ENCODE results near the gene VPS18. TPM values are rescaled to one million over a fixed set of nuclear protein-coding genes. Genes with fewer than 3 reads are reported as not detected.

VPS18 gene
- polyA plus RNA-seq, 10 donors = 7.8 to 12.4 (median 9.3) TPM

DNA sequence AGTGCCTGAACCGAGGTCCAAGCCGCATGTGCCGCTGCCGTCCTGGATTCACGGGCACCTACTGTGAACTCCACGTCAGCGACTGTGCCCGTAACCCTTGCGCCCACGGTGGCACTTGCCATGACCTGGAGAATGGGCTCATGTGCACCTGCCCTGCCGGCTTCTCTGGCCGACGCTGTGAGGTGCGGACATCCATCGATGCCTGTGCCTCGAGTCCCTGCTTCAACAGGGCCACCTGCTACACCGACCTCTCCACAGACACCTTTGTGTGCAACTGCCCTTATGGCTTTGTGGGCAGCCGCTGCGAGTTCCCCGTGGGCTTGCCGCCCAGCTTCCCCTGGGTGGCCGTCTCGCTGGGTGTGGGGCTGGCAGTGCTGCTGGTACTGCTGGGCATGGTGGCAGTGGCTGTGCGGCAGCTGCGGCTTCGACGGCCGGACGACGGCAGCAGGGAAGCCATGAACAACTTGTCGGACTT, 42.0 kb downstream of the VPS18 start:
- no peak for DNase-seq

DNA sequence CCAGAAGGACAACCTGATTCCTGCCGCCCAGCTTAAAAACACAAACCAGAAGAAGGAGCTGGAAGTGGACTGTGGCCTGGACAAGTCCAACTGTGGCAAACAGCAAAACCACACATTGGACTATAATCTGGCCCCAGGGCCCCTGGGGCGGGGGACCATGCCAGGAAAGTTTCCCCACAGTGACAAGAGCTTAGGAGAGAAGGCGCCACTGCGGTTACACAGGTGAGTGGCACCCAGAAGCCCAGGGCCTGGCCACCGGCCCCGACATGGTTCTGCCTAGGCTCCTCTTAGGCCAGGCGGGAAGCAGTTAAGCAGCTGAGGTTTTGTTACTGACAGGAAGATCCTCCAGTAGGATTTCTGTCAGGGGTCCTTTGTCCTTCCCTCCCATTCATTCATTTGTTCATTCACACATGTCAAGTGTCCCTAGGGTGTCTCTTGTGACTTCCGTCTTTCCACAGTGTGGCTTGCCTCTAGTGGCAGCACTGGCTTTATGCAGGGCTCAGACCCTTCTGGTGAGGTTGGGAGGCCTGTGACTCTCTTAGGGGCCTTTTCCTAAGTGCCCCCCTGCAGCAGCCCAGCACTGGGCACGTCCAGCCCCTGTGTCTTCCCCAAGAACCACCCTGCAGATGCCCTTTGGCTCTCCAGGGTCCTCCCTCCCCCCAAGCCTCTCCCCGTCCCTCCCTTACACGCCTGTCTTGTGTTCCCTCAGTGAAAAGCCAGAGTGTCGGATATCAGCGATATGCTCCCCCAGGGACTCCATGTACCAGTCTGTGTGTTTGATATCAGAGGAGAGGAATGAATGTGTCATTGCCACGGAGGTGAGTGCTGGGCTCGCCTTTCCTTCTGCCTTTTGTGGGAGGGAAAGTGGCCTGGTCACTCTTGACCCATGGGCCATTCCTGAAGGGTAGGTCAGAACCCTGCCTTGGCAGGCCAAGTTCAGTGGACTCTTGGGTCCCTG, 42.7 kb downstream of the VPS18 start:
- peak in 1 of 3 donors; percentile 44 for DNase-seq

GRCh38 chr15:40937762-40938535, 43.7 kb downstream of the VPS18 start:
- no peak for DNase-seq

DNA sequence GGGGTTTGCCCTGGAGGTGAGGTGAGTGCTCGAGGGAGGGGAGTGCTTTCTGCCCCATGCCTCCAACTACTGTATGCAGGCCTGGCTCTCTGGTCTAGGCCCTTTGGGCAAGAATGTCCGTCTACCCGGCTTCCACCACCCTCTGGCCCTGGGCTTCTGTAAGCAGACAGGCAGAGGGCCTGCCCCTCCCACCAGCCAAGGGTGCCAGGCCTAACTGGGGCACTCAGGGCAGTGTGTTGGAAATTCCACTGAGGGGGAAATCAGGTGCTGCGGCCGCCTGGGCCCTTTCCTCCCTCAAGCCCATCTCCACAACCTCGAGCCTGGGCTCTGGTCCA, 44.3 kb downstream of the VPS18 start:
- no peak for DNase-seq

DNA sequence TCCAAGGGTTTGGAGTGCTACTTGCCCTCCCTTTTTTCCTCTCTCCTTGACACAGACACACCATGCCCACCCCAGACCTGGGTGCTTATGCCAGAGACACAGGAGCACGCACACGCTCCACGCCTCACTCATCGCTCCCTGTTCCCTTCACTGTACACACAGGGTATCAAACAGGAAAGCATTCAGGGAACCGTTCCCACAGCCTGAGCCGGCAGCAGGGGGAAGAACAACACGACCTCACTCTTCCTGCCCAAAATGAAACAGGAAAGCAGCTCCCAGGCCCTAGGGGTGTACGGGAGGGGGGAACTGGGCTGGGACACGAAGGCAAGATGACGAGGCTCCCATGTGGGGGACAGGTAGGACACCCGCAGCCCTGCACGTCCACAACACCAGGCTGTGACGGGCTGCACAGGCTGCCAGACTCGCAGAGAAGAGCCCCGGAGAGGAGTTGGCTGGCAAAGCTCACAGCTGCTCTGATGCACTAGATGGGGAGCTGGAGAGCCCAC, 46.1 kb downstream of the VPS18 start:
- DNase-seq = peak in 1 of 3 donors; percentile 61

DNA sequence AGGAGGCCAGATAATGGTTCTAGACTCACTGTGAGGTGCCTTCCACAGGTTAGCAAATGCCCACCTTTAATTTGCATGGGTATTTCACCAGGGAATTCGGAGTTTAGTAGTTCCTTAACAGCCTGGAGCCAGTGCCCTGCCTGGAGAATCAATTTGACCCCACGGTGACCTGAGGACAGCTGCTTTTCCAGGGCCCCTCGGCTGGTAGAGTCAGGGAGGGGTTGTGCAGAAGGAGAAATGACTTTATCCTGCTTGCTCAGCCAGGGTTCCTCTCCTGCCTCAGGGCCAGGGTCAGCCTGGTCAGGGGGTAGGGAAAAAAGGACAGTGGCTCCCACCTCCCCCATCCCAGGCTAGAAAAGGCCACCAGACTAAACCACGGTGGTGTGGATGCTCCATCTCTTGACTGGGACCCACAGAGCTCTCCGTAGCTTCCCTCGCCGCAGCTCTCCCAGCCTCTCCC, 46.8 kb downstream of the VPS18 start:
- peak in 1 of 3 donors; percentile 58 for DNase-seq

DNA sequence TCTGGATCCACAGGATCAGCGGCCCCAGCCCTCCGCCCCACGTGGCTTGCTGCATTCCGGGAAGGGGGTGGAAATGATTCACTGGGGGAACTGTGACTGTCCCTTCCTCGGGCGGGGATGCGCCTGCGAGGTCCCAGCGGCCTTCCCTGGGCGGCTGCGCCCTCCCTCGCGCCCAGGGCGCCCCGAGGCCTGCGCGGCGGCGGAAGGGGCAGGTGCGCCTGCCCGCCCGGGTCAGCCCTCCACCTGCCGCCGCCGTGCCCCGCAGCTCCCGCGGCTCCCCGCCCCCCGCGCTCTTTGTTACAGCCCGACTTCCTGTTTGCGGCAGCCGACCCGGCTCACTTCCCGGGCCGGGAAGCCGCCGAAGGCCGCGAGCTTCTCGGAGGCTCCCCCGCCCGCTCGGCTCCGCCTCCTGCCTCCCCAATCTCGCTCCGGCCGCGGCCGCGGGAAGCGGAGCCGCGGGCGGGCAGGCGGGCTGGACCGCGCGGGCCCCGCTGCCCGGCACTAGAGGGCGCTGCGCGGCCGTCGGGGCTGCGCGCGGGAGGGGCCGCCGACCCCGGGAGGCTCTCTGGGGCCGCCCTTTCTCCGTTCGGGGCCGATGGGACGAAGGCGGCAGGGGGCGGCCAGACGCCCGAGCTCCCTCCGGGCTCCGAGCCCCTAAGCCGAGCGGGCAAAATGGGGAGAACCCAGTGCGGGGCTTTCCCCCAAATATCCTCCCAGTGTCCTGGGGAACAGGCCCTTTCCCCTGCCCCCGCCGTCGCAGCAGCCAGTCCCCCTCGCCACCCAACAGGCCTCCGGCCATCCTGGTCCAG, 47.5 kb downstream of the VPS18 start:
- peak; percentile 73 to 88 (median 84) for DNase-seq

DNA sequence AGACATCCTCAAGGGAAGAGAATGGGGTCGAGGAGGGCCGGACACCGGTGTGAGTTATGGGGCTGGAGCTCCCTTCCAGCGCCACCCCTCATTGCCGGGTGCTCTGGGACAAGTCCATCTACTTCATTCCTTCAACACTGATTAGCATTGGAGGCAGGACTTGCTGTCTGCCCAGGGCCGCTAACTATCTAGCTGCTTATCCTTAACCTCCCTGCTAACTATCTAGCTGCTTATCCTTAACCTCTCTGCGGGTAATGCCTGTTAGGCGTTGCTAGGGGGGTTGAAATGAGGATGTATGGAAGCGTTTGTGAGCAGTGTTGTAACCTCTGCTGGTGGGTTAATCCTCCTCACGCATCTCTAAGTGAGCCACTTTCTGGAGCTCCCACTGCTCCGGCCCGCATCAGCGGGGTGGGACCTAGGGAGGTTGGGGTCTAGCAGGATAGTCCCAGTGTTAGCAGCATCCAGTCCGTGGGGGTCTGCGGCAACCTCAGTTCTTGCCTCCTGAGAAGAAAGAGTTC, 48.1 kb downstream of the VPS18 start:
- peak in 1 of 3 donors; percentile 42 for DNase-seq

DNA sequence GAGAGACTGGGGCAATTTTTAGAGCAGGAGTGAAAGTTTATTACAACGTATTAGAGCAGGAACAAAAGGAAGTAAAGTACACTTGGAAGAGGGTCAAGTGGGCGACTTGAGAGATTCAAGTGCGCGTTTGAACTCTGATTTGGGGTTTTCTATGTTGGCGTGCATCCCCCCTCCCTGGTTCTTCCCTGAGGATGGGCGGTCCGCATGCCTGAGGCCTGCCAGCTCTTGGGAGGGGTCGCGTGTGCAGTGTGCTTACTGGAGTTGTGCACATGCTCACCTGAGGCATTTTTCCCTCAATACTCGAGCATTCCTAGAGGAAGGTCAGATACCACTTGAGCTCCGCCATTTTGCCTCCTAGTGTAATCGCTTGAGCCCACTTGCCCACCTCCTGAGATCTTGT, 48.6 kb downstream of the VPS18 start:
- DNase-seq = no peak

DNA sequence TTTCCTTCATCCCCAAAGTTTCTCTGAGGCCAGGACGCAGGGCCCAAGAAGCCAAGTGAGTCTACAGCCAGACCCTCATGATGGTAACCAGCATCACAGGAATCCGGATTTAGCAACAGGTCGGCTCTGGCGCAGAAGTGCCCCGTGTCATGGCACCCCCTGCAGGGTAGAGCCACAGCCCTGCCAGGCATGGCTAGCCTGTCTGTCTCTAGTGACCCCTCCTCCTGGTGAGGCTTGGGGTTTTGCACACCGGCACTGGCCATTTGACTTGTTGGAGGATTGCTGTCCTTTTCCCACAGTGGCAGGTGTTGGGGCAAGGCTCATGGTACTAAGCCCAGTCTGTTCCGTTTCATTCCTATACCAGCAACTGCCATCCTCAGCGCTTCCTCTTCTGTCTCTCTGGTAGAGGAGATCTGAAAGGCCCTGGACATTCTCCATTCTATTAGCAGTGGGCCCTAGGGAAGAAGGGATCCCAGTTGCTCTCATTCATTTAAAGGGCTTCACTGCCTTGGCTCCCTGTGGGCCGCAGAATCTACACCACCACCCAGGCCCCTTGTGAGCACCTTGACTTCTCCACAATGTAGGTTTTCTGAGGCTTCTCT, 49.6 kb downstream of the VPS18 start:
- no peak for DNase-seq

DNA sequence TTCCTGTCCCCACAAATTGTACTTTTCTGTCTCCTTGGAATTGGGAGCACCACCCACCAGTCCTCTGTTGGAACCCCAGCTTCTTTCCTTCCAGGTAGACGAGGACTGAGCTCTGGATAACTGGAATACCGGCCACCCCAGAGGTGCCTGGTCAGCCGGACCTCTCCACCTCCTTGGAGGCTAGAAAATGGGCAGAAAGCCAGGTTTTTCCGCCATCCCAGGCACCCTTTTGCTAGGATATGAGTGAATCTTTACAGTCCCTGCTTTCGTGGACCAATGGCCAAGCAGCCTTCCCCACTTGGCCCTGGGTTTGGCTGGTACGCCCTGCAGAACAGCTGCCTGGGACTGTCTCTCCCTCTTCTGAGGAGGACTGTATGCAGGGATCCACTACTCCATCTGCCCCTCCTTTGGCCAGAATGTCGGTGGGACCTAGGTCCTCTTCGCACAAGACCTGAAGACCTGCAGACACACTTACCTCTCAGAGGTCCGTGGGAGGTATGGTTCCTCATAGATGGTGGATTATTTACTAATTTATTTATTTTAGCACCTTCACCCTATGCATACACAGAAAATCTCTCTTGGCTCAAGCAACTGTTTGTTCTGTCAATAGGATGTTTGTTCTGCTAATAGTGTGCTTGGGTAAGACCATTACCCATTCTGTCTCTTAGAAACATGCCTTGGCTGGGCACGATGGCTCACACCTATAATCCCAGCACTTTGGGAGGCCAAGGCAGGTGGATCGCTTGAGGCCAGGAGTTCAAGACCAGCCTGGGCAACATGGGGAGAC, 50.5 kb downstream of the VPS18 start:
- DNase-seq = no peak

DNA sequence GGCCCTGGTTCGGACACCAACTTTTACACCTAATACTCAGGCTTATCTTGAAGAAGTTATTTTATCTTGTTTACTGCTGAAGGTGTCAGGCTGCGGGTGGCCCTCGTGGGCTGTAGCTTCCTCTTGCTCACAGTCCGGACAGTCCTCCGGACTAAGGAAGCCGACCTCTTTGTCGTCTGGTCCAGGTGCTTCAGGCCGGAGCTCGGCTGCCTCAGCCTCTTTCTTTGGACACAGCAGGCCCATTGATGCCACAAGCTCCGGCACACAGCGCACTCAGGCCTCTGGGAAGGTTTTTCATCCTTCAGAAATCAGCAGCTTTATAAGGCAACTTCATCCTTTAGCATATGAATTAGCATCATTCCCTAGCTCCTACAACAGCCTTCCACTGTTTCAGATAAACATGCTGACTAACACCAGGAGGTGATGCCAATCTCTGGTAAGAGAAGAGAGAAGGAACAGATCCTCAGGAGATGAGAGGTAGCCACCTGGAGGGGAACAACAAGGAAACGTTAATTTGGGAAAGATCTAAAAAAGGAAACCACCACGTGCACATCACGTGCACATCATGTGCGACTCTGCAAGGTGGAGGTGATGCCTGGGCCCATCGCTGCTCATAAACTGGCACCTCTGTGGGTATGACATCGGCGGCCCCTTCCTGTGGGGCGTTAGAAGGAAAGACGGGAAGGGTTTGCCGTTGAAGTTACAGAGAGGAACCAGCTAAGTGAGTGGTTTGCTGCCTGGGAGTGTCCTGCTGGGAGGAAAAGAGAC, 54.6 kb downstream of the VPS18 start:
- no peak for DNase-seq

DNA sequence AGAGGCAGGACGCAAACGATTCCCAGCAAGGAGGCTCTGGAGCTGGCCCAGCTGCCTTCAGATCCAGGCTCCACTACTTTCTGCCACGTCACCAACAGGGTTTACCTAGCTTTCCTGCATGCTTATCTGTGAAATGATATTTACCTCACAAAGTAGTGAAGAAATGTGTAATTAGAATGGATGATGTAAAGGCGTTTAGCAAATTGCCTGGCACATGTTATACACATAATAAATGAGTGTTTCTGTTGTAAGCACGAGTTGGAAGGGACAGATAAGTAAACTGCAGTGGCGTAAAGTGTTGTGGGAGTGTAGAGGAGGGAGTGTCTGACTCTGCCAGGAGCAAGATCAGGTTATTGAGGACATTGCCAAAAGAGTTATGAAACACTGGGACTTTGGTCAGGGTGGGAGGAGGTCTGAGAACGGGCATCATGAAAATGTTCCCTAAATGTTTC, 55.5 kb downstream of the VPS18 start:
- no peak for DNase-seq

GRCh38 chr15:40951764-40952163, 57.5 kb downstream of the VPS18 start:
- DNase-seq = no peak

- no peak for DNase-seq
These were observed 58.2 kb downstream of the VPS18 start for GRCh38 chr15:40952301-40952900.

DNA sequence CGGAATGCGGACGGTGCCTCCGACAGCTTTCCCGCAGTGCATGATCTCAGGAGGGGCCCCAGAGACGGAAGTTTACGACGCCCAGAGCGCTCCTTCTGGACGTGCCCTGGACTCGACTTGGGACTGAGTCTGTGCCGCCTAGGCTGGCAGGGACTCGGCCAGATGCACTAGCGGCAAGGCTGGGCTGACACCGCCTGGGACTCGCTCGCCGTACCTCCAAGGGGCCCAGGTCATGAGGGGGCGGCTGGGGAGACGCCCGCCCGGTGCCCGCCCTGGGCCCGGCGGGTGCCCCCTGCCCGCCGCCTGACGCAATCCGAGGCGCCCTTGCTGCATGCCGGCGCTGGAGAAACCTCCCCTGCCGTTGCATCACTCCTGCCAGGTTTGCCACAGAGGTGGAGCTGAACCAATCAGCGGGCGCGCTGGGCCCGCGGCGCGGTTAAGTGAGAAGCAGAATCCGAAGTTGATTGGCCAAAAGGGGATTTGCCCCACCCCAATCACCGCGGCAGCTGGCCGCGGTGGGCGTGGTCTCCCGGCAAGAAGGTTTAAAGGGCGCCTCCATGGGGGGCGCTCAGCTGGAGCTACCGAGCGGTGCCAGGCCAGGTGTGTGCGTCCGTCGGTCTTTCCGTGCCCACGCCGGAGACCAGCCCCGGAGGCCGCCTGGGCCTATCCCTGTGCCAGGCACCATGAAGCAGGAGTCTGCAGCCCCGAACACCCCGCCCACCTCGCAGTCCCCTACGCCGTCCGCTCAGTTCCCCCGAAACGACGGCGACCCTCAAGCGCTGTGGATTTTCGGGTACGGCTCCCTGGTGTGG, 58.9 kb downstream of the VPS18 start, which contains the start of gene CHAC1:
CHAC1 (plus strand) TSS at position 571 of the 812 bp plus-strand sequence; CDS start at position 684, 113 bp downstream.
- peak; percentile 90 to 95 (median 94) for DNase-seq

Data from muscle of back (tissue), 11 donors.